H1 (cell line): Measurements from ENCODE around the gene AATK. TPM values are rescaled to one million over a fixed set of nuclear protein-coding genes. Genes with fewer than 3 reads are reported as not detected.

Source experiments
- CTCF ChIA-PET: fragments of 300-600 bp; sonication (Branson Sonifier 250); formaldehyde crosslinking; loops from one replicate; lab custom pipeline; 2021; ENCODE audit not compliant: partially characterized antibody; lab: Charles Lee
- POLR2A ChIA-PET: fragments of 300-600 bp; sonication (Branson Sonifier 250); formaldehyde crosslinking; loops from one replicate; lab custom pipeline; 2021; ENCODE audit warnings: inconsistent platforms; ENCODE audit not compliant: partially characterized antibody; lab: Charles Lee
- DNase-seq, 2 experiments: peaks; one replicate each; pipeline versions ENCODE4 v3.0.0 to v3.0.0-alpha.2; 2010 to 2022; ENCODE audit warnings: low spot score in 2 of 2, low read depth in 1 of 2, mixed read lengths in 1 of 2
- FAIRE-seq: peaks from 2 replicates; lab custom pipeline; 2011; peaks lifted over from hg19 to GRCh38; lab: Jason Lieb, UNC
- H2AFZ ChIP-seq: 2 replicates; pipeline ENCODE4 v1.8.1; 2012; ENCODE audit warnings: low read length, inconsistent platforms
- H2AK5ac ChIP-seq: 2 replicates; pipeline ENCODE4 v1.6.1; 2013; ENCODE audit warnings: low read depth, low read length
- H2BK120ac ChIP-seq: replicated peaks from 2 replicates; pipeline ENCODE3; 2013; ENCODE audit warnings: low read depth, low read length, inconsistent platforms
- H2BK12ac ChIP-seq: 2 replicates; pipeline ENCODE4 v1.6.1; 2013; ENCODE audit warnings: low read depth, low read length
- H2BK15ac ChIP-seq: 2 replicates; pipeline ENCODE4 v1.6.1; 2013; ENCODE audit warnings: low read length
- H2BK20ac ChIP-seq: 2 replicates; pipeline ENCODE4 v1.6.1; 2013; ENCODE audit warnings: low read length
- H2BK5ac ChIP-seq: 2 replicates; pipeline ENCODE4 v1.6.1; 2013; ENCODE audit warnings: low read depth, low read length
- H3K14ac ChIP-seq: 2 replicates; pipeline ENCODE4 v1.6.1; 2013; ENCODE audit warnings: inconsistent platforms; ENCODE audit not compliant: insufficient read length
- H3K18ac ChIP-seq: 2 replicates; pipeline ENCODE4 v1.6.1; 2013; ENCODE audit warnings: low read length; ENCODE audit errors: extremely low read depth
- H3K23ac ChIP-seq: 2 replicates; pipeline ENCODE4 v1.6.1; 2013; ENCODE audit warnings: inconsistent platforms; ENCODE audit not compliant: insufficient read length
- H3K23me2 ChIP-seq: 2 replicates; pipeline ENCODE4 v1.6.1; 2013; ENCODE audit warnings: low read depth, low read length
- H3K27ac ChIP-seq: 2 replicates; pipeline ENCODE4 v1.6.1; 2011; ENCODE audit warnings: low read depth, low read length, inconsistent platforms
- H3K27me3 ChIP-seq, 4 experiments: replicated peaks in 1 of 4; 1 replicate in 1 of 4; 2 replicates in 3 of 4; pipeline versions ENCODE4 v1.6.1 to v1.8.1; 2011 to 2013; ENCODE audit warnings: low read length in 3 of 4, mild to moderate bottlenecking in 3 of 4, inconsistent platforms in 2 of 4, mixed read lengths in 2 of 4, moderate library complexity in 1 of 4; ENCODE audit not compliant: control insufficient read depth in 3 of 4, insufficient read depth in 3 of 4; ENCODE audit errors: extremely low read depth in 1 of 4
- H3K36me3 ChIP-seq, 4 experiments: 2 replicates each; pipeline versions ENCODE4 v1.6.1 to v1.8.1; 2011 to 2013; ENCODE audit warnings: mild to moderate bottlenecking in 4 of 4, low read length in 3 of 4, moderate library complexity in 2 of 4, control low read depth in 1 of 4, inconsistent platforms in 1 of 4; ENCODE audit not compliant: insufficient read depth in 4 of 4, control insufficient read depth in 2 of 4
- H3K4ac ChIP-seq: replicated peaks from 2 replicates; pipeline ENCODE3; 2013; ENCODE audit warnings: low read length, low read depth, mixed read lengths, inconsistent platforms; ENCODE audit not compliant: insufficient read length
- H3K4me1 ChIP-seq, 4 experiments: replicated peaks in 1 of 4; 1 replicate in 1 of 4; 2 replicates in 3 of 4; pipeline versions ENCODE4 v1.6.1 to v1.8.1; 2011 to 2013; ENCODE audit warnings: low read length in 3 of 4, inconsistent platforms in 2 of 4, mixed read lengths in 1 of 4; ENCODE audit not compliant: insufficient read depth in 4 of 4, control insufficient read depth in 3 of 4
- H3K4me2 ChIP-seq, 2 experiments: 2 replicates each; pipeline versions ENCODE4 v1.6.1 to v1.8.1; 2011 to 2013; ENCODE audit warnings: low read depth in 2 of 2, low read length in 2 of 2, control low read depth in 1 of 2, inconsistent platforms in 1 of 2, mild to moderate bottlenecking in 1 of 2; ENCODE audit not compliant: insufficient read depth in 1 of 2
- H3K4me3 ChIP-seq, 4 experiments: fragments of 200-600, 300-600 bp in 1 of 4; sonication (generic), shearing (Covaris generic), sonication (Bioruptor Twin) in 1 of 4; 2 replicates each; pipeline versions ENCODE4 v1.5.1 to v1.8.1; 2011 to 2016; ENCODE audit warnings: low read length in 4 of 4, low read depth in 3 of 4, control low read depth in 2 of 4, inconsistent platforms in 2 of 4, mild to moderate bottlenecking in 2 of 4, mixed read lengths in 1 of 4, moderate library complexity in 1 of 4; ENCODE audit not compliant: insufficient read depth in 2 of 4; ENCODE audit errors: extremely low read depth in 1 of 4
- H3K56ac ChIP-seq: replicated peaks from 2 replicates; pipeline ENCODE3; 2013; ENCODE audit warnings: low read depth, mild to moderate bottlenecking, mixed read lengths, low read length, inconsistent platforms; ENCODE audit not compliant: insufficient read length
- H3K79me1 ChIP-seq: 2 replicates; pipeline ENCODE4 v1.6.1; 2013; ENCODE audit warnings: low read depth, low read length, control low read depth
- H3K79me2 ChIP-seq, 2 experiments: 2 replicates each; pipeline versions ENCODE4 v1.6.1 to v1.8.1; 2012 to 2013; ENCODE audit warnings: low read length in 2 of 2, mild to moderate bottlenecking in 2 of 2, inconsistent platforms in 1 of 2; ENCODE audit not compliant: insufficient read depth in 2 of 2, control insufficient read depth in 1 of 2
- H3K9ac ChIP-seq, 4 experiments: replicated peaks in 1 of 4; 1 replicate in 1 of 4; 2 replicates in 3 of 4; pipeline versions ENCODE4 v1.6.1 to v1.8.1; 2011 to 2013; ENCODE audit warnings: low read depth in 3 of 4, low read length in 3 of 4, control low read depth in 2 of 4, mild to moderate bottlenecking in 2 of 4, moderate library complexity in 2 of 4, inconsistent platforms in 1 of 4; ENCODE audit errors: extremely low read depth in 1 of 4
- H3K9me3 ChIP-seq, 2 experiments: 2 replicates each; pipeline versions ENCODE4 v1.6.1 to v1.8.1; 2012 to 2013; ENCODE audit warnings: mild to moderate bottlenecking in 2 of 2, moderate library complexity in 2 of 2, control low read depth in 1 of 2, inconsistent platforms in 1 of 2, low read depth in 1 of 2, low read length in 1 of 2, mixed read lengths in 1 of 2; ENCODE audit not compliant: insufficient read depth in 2 of 2
- H4K20me1 ChIP-seq, 2 experiments: replicated peaks in 1 of 2; 2 replicates each; pipeline versions ENCODE3 to v1.8.1; 2011 to 2013; ENCODE audit warnings: inconsistent platforms in 2 of 2, low read length in 2 of 2, mild to moderate bottlenecking in 1 of 2; ENCODE audit not compliant: insufficient read depth in 2 of 2, control insufficient read depth in 1 of 2
- H4K5ac ChIP-seq: 2 replicates; pipeline ENCODE4 v1.6.1; 2013; ENCODE audit warnings: low read length, low read depth, mixed read lengths, inconsistent platforms; ENCODE audit not compliant: insufficient read length
- H4K8ac ChIP-seq: 2 replicates; pipeline ENCODE4 v1.8.0; 2013; ENCODE audit warnings: mild to moderate bottlenecking, moderate library complexity, low read length, inconsistent platforms; ENCODE audit not compliant: insufficient read depth; ENCODE audit errors: extremely low read depth
- H4K91ac ChIP-seq: replicated peaks from 2 replicates; pipeline ENCODE3; 2013; ENCODE audit warnings: low read length, mixed read lengths, inconsistent platforms; ENCODE audit not compliant: insufficient read length
- CBX8 ChIP-seq: fragments of 300-800, 300-1000 bp; sonication (generic); IDR thresholded peaks from 2 replicates; pipeline ENCODE4 v1.7.1; 2016; ENCODE audit warnings: low read depth, low read length, borderline replicate concordance
- CHD1 ChIP-seq: IDR thresholded peaks from 2 replicates; pipeline ENCODE4 v1.6.1; 2012; ENCODE audit warnings: low read depth, low read length, improper control_type of control experiment
- CHD2 ChIP-seq: IDR thresholded peaks from 2 replicates; pipeline ENCODE4 v1.6.1; 2012; ENCODE audit warnings: low read length, improper control_type of control experiment
- EP300 ChIP-seq, 2 experiments: IDR thresholded peaks; 1 replicate in 1 of 2; 2 replicates in 1 of 2; pipeline ENCODE4 v1.6.1; 2011 to 2012; ENCODE audit warnings: low read depth in 2 of 2, low read length in 2 of 2, mild to moderate bottlenecking in 2 of 2, borderline replicate concordance in 1 of 2, inconsistent platforms in 1 of 2, moderate library complexity in 1 of 2
- HDAC2 ChIP-seq, 2 experiments: fragments of 300-600 bp in 1 of 2; sonication (generic) in 1 of 2; IDR thresholded peaks; 2 replicates each; pipeline ENCODE4 v1.6.1; 2011 to 2012; ENCODE audit warnings: low read depth in 2 of 2, low read length in 2 of 2, mild to moderate bottlenecking in 2 of 2, moderate library complexity in 2 of 2, borderline replicate concordance in 1 of 2, inconsistent platforms in 1 of 2
- KDM5A ChIP-seq: fragments of 200-600 bp; IDR thresholded peaks from 2 replicates; pipeline ENCODE4 v1.7.1; 2012; ENCODE audit warnings: mild to moderate bottlenecking, low read length, inconsistent platforms, mixed read lengths
- NRF1 ChIP-seq: IDR thresholded peaks from 2 replicates; pipeline ENCODE4 v1.6.1; 2011; ENCODE audit warnings: mild to moderate bottlenecking, low read depth, low read length, improper control_type of control experiment
- RAD21 ChIP-seq, 2 experiments: IDR thresholded peaks in 1 of 2; conservative IDR thresholded peaks in 1 of 2; 2 replicates each; pipeline ENCODE4 v1.6.1; 2011; ENCODE audit warnings: low read depth in 2 of 2, low read length in 2 of 2, improper control_type of control experiment in 1 of 2, inconsistent platforms in 1 of 2, mild to moderate bottlenecking in 1 of 2, moderate library complexity in 1 of 2
- RBBP5 ChIP-seq: IDR thresholded peaks from 2 replicates; pipeline ENCODE4 v1.7.1; 2012; ENCODE audit warnings: low read depth, mild to moderate bottlenecking, inconsistent platforms, low read length, moderate library complexity, borderline replicate concordance
- SIN3A ChIP-seq, 2 experiments: IDR thresholded peaks in 1 of 2; conservative IDR thresholded peaks in 1 of 2; 2 replicates each; pipeline ENCODE4 v1.6.1; 2011 to 2012; ENCODE audit warnings: low read length in 2 of 2, improper control_type of control experiment in 1 of 2, low read depth in 1 of 2, mild to moderate bottlenecking in 1 of 2
- SP2 ChIP-seq: IDR thresholded peaks from 2 replicates; pipeline ENCODE4 v1.6.1; 2012; ENCODE audit warnings: mild to moderate bottlenecking, low read length, inconsistent platforms
- TAF7 ChIP-seq: optimal IDR thresholded peaks from 2 replicates; pipeline ENCODE3; 2011; ENCODE audit warnings: low read depth, mild to moderate bottlenecking, inconsistent platforms, low read length, moderate library complexity, borderline replicate concordance
- ZNF274 ChIP-seq: IDR thresholded peaks from 2 replicates; pipeline ENCODE4 v1.7.0; 2012; ENCODE audit warnings: low read length, borderline replicate concordance; ENCODE audit errors: extremely low read depth
- WGBS, 2 experiments: shearing (Covaris generic) in 1 of 2; methylation state at CpG; one replicate each; pipeline versions ENCODE4 v1.1.6 to v1.1.7; 2013 to 2015; ENCODE audit warnings: low lambda C conversion rate in 2 of 2, mixed read lengths in 2 of 2, inconsistent platforms in 1 of 2, low coverage in 1 of 2, missing lambda C conversion rate in 1 of 2; ENCODE audit not compliant: insufficient replicate concordance in 2 of 2, insufficient coverage in 1 of 2, insufficient read length in 1 of 2; ENCODE audit errors: extremely low coverage in 1 of 2, missing lambda C conversion rate in 1 of 2; 5-methylcytosine and 5-hydroxymethylcytosine counted together
- polyA plus RNA-seq, 7 experiments: library from polyadenylated mRNA; depleted of rRNA in 3 of 7; stranded (reverse) in 5 of 7; unstranded in 2 of 7; fragments of >200 nt in 5 of 7; fragments of 200-250 nt in 2 of 7; gene quantifications; 1 replicate in 5 of 7; 2 replicates in 1 of 7; 4 replicates in 1 of 7; pipeline versions ENCODE4 v1.2.1 to v1.2.3, GENCODE V29; 2011 to 2013; ENCODE audit warnings: missing spikeins in 2 of 7, mixed read lengths in 2 of 7
- total RNA-seq: library from RNA; stranded (reverse); fragmentation: NEBNext Ultra II Directional; extraction: Animal tissue kit (Norgen Biotek cat#: 25700); gene quantifications from 2 replicates; pipeline ENCODE4 v1.2.1, GENCODE V29; 2021

AATK gene
- total and polyA plus RNA-seq, 2 of the 8 experiments (the other 6 are each of a cell fraction or from before 2014, with no cell fraction given): 1.7 to 3.5 TPM

GRCh38 chr17:81183316-81183715 is 17.3 kb upstream of the AATK start:
- Histone ChIP-seq H3K23me2 (no peaks in the 10 kb centered on the region), H4K5ac (no peak overlapping the region), H2BK12ac (no peak overlapping the region), H3K79me1 (no peaks in the 10 kb centered on the region), H3K4me1 (peaks cover 0 to 5% (median under 1%) of the 10 kb centered on the region in 4 experiments; a peak in 2 of 7 replicates), H2BK15ac (no peak overlapping the region), H4K20me1 (peaks cover 0 to 3% of the 10 kb centered on the region in 2 experiments), H3K4ac (no peak overlapping the region), H3K27me3 (no peaks in the 10 kb centered on the region), H4K91ac (no peak overlapping the region), H3K23ac (no peak overlapping the region), H3K56ac (no peak overlapping the region), H4K8ac (no peak overlapping the region), H3K14ac (no peak overlapping the region), H2AFZ (no peak overlapping the region), H2BK5ac (no peak overlapping the region), H3K9ac (no peak overlapping the region), H2AK5ac (no peak overlapping the region), H3K36me3 (no peaks in the 10 kb centered on the region), H3K4me2 (no peak overlapping the region), H3K4me3 (no peak overlapping the region), H3K9me3 (no peaks in the 10 kb centered on the region; a peak in 1 of 4 replicates), H2BK120ac (no peak overlapping the region), H3K79me2 (no peaks in the 10 kb centered on the region), H3K18ac (no peak overlapping the region), H3K27ac (no peak overlapping the region), H2BK20ac (no peak overlapping the region)
- ChIA-PET POLR2A (no interaction called here), CTCF (interaction anchor here (1.3 kb wide), 1 partner anchor 11 kb away, joined by 3 read pairs; no protein-coding TSS in a partner anchor)
- DNase-seq (no peak), FAIRE-seq (no peak)
- TF ChIP-seq TAF7 (no peak), KDM5A (no peak), HDAC2 (IDR thresholded peaks at IDR 0.05; ENCODE audit: borderline replicate concordance in 1 of 2, low read depth in 2 of 2, low read length in 2 of 2) (no peak), RAD21 (IDR thresholded peaks at IDR 0.05 in 1 of 2, conservative IDR thresholded peaks at IDR 0.05 in 1 of 2; ENCODE audit: low read depth in 2 of 2, low read length in 2 of 2) (no peak), CBX8 (no peak), ZNF274 (no peak), RBBP5 (no peak), EP300 (IDR thresholded peaks at IDR 0.05; ENCODE audit: borderline replicate concordance in 1 of 2, low read depth in 2 of 2, low read length in 2 of 2) (no peak), SIN3A (conservative IDR thresholded peaks at IDR 0.05 in 1 of 2, IDR thresholded peaks at IDR 0.05 in 1 of 2; ENCODE audit: low read depth in 1 of 2, low read length in 2 of 2) (no peak), CHD2 (no peak), SP2 (no peak), CHD1 (no peak), NRF1 (no peak)
- WGBS, 2 experiments: 92% methylated on average over 8 of the region's 10 CpGs; no CpG with 5 or more reads in 1 of the 2 experiments
